Spinal cord (tissue), 10 donors: ENCODE data around the gene WNT4. TPM values are rescaled to one million over a fixed set of nuclear protein-coding genes. Genes with fewer than 3 reads are reported as not detected.

ENCODE experiments used
- DNase-seq, 6 donors: peaks; one replicate each; pipeline versions ENCODE4 v3.0.0 to v3.0.0-alpha.2; 2013 to 2015; ENCODE audit warnings: low spot score in 6 of 6, low read depth in 4 of 6
- H3K27ac ChIP-seq: one replicate; pipeline ENCODE4 v1.5.1; 2013; ENCODE audit warnings: low read depth, low read length, control low read depth
- H3K27me3 ChIP-seq: one replicate; pipeline ENCODE4 v1.6.1; 2013; ENCODE audit warnings: low read length; ENCODE audit not compliant: control insufficient read depth, insufficient read depth
- H3K36me3 ChIP-seq: one replicate; pipeline ENCODE4 v1.6.1; 2013; ENCODE audit warnings: low read length; ENCODE audit not compliant: control insufficient read depth, insufficient read depth
- H3K4me1 ChIP-seq: one replicate; pipeline ENCODE4 v1.6.1; 2013; ENCODE audit warnings: low read length; ENCODE audit not compliant: control insufficient read depth, insufficient read depth
- H3K4me3 ChIP-seq: one replicate; pipeline ENCODE4 v1.5.1; 2013; ENCODE audit warnings: low read depth, low read length, control low read depth
- H3K9me3 ChIP-seq: one replicate; pipeline ENCODE4 v1.6.1; 2013; ENCODE audit warnings: low read length; ENCODE audit not compliant: control insufficient read depth, insufficient read depth
- WGBS: methylation state at CpG from one replicate; pipeline ENCODE4 v1.1.5; 2013; ENCODE audit warnings: missing lambda C conversion rate; ENCODE audit not compliant: insufficient coverage; 5-methylcytosine and 5-hydroxymethylcytosine counted together
- polyA plus RNA-seq, 2 donors: library from polyadenylated mRNA; unstranded; fragments of 120-200 nt; gene quantifications; one replicate each; pipeline ENCODE4 v1.2.1, GENCODE V29; 2013; ENCODE audit not compliant: insufficient read length in 2 of 2
- total RNA-seq, 2 donors: library from RNA; depleted of rRNA in 1 of 2; stranded (reverse); fragments of 120-200 nt in 1 of 2; fragments of >200 nt in 1 of 2; gene quantifications; one replicate each; pipeline versions ENCODE4 v1.2.3 to v1.2.4, GENCODE V29; 2013 to 2014
- donor health status: healthy.

The WNT4 gene
- total and polyA plus RNA-seq, 4 donors = 12.9 to 35.0 (median 26.6) TPM

GRCh38 chr1:22104865-22105437, 37.9 kb downstream of the WNT4 start:
- WGBS = 92% methylated on average over 1 of the region's 6 CpGs
- no peaks in the 10 kb centered on the region for H3K9me3 ChIP-seq
- no peak for DNase-seq
- no peak overlapping the region for H3K27ac ChIP-seq
- H3K27me3 ChIP-seq = no peaks in the 10 kb centered on the region
- H3K4me3 ChIP-seq = no peak overlapping the region
- no peaks in the 10 kb centered on the region for H3K36me3 ChIP-seq
- H3K4me1 ChIP-seq = peaks cover 14% of the 10 kb centered on the region

- H3K27ac ChIP-seq = no peak overlapping the region
- no CpG with 5 or more reads among the region's 6 CpGs for WGBS
- no peak overlapping the region for H3K4me3 ChIP-seq
- no peaks in the 10 kb centered on the region for H3K27me3 ChIP-seq
- no peaks in the 10 kb centered on the region for H3K36me3 ChIP-seq
- DNase-seq = no peak
- peaks cover 12% of the 10 kb centered on the region for H3K4me1 ChIP-seq
- no peaks in the 10 kb centered on the region for H3K9me3 ChIP-seq
These were observed 38.8 kb downstream of the WNT4 start for GRCh38 chr1:22104094-22104493.

- WGBS = 70% methylated on average over 2 of the region's 3 CpGs
- Histone ChIP-seq H3K4me1 (no peaks in the 10 kb centered on the region), H3K4me3 (no peak overlapping the region), H3K27me3 (no peaks in the 10 kb centered on the region), H3K36me3 (peaks cover 4% of the 10 kb centered on the region), H3K9me3 (no peaks in the 10 kb centered on the region), H3K27ac (no peak overlapping the region)
- DNase-seq = no peak
These were observed 40.2 kb downstream of the WNT4 start for GRCh38 chr1:22102746-22103145.

GRCh38 chr1:22101995-22102394, 40.9 kb downstream of the WNT4 start:
- H3K4me3 ChIP-seq = no peak overlapping the region
- no peaks in the 10 kb centered on the region for H3K9me3 ChIP-seq
- no peak overlapping the region for H3K27ac ChIP-seq
- H3K27me3 ChIP-seq = no peaks in the 10 kb centered on the region
- DNase-seq = no peak
- 98% methylated on average over 5 of the region's 8 CpGs for WGBS
- peaks cover 10% of the 10 kb centered on the region for H3K36me3 ChIP-seq
- H3K4me1 ChIP-seq = no peaks in the 10 kb centered on the region

GRCh38 chr1:22101199-22101598, 41.7 kb downstream of the WNT4 start:
- WGBS = no CpG with 5 or more reads among the region's 1 CpG
- H3K27me3 ChIP-seq = no peaks in the 10 kb centered on the region

GRCh38 chr1:22100168-22100567, 42.7 kb downstream of the WNT4 start:
- Histone ChIP-seq H3K27me3 (no peaks in the 10 kb centered on the region), H3K36me3 (peaks cover 16% of the 10 kb centered on the region)
- WGBS = 89% methylated on average over 2 of the region's 3 CpGs

More at GRCh38 chr1:22101199-22101598, 41.7 kb downstream of the WNT4 start:
- no peak for DNase-seq
- no peak overlapping the region for H3K27ac ChIP-seq
- H3K9me3 ChIP-seq = no peaks in the 10 kb centered on the region
- peaks cover 13% of the 10 kb centered on the region for H3K36me3 ChIP-seq
- no peaks in the 10 kb centered on the region for H3K4me1 ChIP-seq
- H3K4me3 ChIP-seq = no peak overlapping the region

GRCh38 chr1:22098752-22099151, 44.1 kb downstream of the WNT4 start:
- WGBS = 93% methylated on average over 6 of the region's 10 CpGs
- H3K27me3 ChIP-seq = no peaks in the 10 kb centered on the region
- H3K36me3 ChIP-seq = peaks cover 16% of the 10 kb centered on the region
- no peak overlapping the region for H3K4me3 ChIP-seq
- no peak overlapping the region for H3K27ac ChIP-seq
- no peak for DNase-seq
- no peaks in the 10 kb centered on the region for H3K9me3 ChIP-seq
- H3K4me1 ChIP-seq = no peaks in the 10 kb centered on the region

More at GRCh38 chr1:22100168-22100567, 42.7 kb downstream of the WNT4 start:
- Histone ChIP-seq H3K4me3 (no peak overlapping the region), H3K9me3 (no peaks in the 10 kb centered on the region), H3K4me1 (no peaks in the 10 kb centered on the region), H3K27ac (no peak overlapping the region)
- DNase-seq = no peak

GRCh38 chr1:22096463-22096862, 46.4 kb downstream of the WNT4 start:
- DNase-seq = no peak
- Histone ChIP-seq H3K9me3 (no peaks in the 10 kb centered on the region), H3K4me1 (no peaks in the 10 kb centered on the region), H3K27me3 (no peaks in the 10 kb centered on the region), H3K27ac (no peak overlapping the region), H3K4me3 (no peak overlapping the region), H3K36me3 (peaks cover 16% of the 10 kb centered on the region)
- no CpG with 5 or more reads among the region's 3 CpGs for WGBS

GRCh38 chr1:22096036-22096435, 46.9 kb downstream of the WNT4 start:
- no CpG with 5 or more reads among the region's 5 CpGs for WGBS
- no peaks in the 10 kb centered on the region for H3K4me1 ChIP-seq
- H3K9me3 ChIP-seq = no peaks in the 10 kb centered on the region
- H3K36me3 ChIP-seq = peaks cover 16% of the 10 kb centered on the region
- H3K4me3 ChIP-seq = no peak overlapping the region
- H3K27ac ChIP-seq = no peak overlapping the region
- DNase-seq = no peak
- no peaks in the 10 kb centered on the region for H3K27me3 ChIP-seq

GRCh38 chr1:22093513-22093912, 49.4 kb downstream of the WNT4 start:
- Histone ChIP-seq H3K36me3 (peaks cover 11% of the 10 kb centered on the region), H3K4me3 (no peak overlapping the region), H3K9me3 (no peaks in the 10 kb centered on the region), H3K27ac (no peak overlapping the region), H3K27me3 (no peaks in the 10 kb centered on the region), H3K4me1 (no peaks in the 10 kb centered on the region)
- no peak for DNase-seq
- 82% methylated on average over 1 of the region's 1 CpG for WGBS
